ENCODE results near the gene PIK3CA. TPM values are rescaled to one million over a fixed set of nuclear protein-coding genes. Genes with fewer than 3 reads are reported as not detected.

PIK3CA gene
- total and polyA plus RNA-seq, 7 donors, result 5.6 to 24.4 (median 18.7) TPM

GRCh38 chr3:179223548-179223947, 75.4 kb downstream of the PIK3CA start:
- H3K9me3 ChIP-seq, result no peaks in the 10 kb centered on the region
- no peak overlapping the region for H3K4me3 ChIP-seq
- DNase-seq (no peak), ATAC-seq (no peak)
- H3K27ac ChIP-seq, result no peak overlapping the region
- no peak for TF ChIP-seq CTCF (IDR thresholded peaks at IDR 0.05)
- WGBS, 3 donors, result 66 to 79% (median 79%) methylated on average over 2 of the region's 2 CpGs
- intact Hi-C loops (cut with DNase I), result no loop called here
- no peaks in the 10 kb centered on the region for H3K27me3 ChIP-seq (ENCODE audit: insufficient read depth in 3 of 3, low read length in 2 of 3)
- H3K36me3 ChIP-seq (ENCODE audit: insufficient read depth in 1 of 2, low read depth in 1 of 2), result peaks cover 0 to 81% of the 10 kb centered on the region in 2 donors
- H3K4me1 ChIP-seq, result no peaks in the 10 kb centered on the region

GRCh38 chr3:179224584-179224983, 76.4 kb downstream of the PIK3CA start:
- Histone ChIP-seq H3K4me1 (no peaks in the 10 kb centered on the region), H3K27ac (peak overlapping the region; percentile 36), H3K4me3 (no peak overlapping the region), H3K27me3 (ENCODE audit: insufficient read depth in 3 of 3, low read length in 2 of 3) (no peaks in the 10 kb centered on the region), H3K36me3 (ENCODE audit: insufficient read depth in 1 of 2, low read depth in 1 of 2) (peaks cover 0 to 77% of the 10 kb centered on the region in 2 donors), H3K9me3 (no peaks in the 10 kb centered on the region)
- TF ChIP-seq CTCF (IDR thresholded peaks at IDR 0.05), result no peak
- DNase-seq (no peak), ATAC-seq (peak; percentile 62 to 90 (median 78))
- WGBS, 3 donors, result 60 to 67% (median 62%) methylated on average over 1 of the region's 1 CpG
- intact Hi-C loops (cut with DNase I), result no loop called here

GRCh38 chr3:179227349-179227748, 79.2 kb downstream of the PIK3CA start:
- Histone ChIP-seq H3K27ac (no peak overlapping the region), H3K4me1 (no peaks in the 10 kb centered on the region), H3K36me3 (ENCODE audit: insufficient read depth in 1 of 2, low read depth in 1 of 2) (peaks cover 0 to 84% of the 10 kb centered on the region in 2 donors), H3K4me3 (no peak overlapping the region), H3K9me3 (no peaks in the 10 kb centered on the region), H3K27me3 (ENCODE audit: insufficient read depth in 3 of 3, low read length in 2 of 3) (no peaks in the 10 kb centered on the region)
- 91 to 94% (median 92%) methylated on average over 3 of the region's 3 CpGs for WGBS, 3 donors
- no peak for TF ChIP-seq CTCF (IDR thresholded peaks at IDR 0.05)
- no peak for DNase-seq
- intact Hi-C loops (cut with DNase I), result no loop called here
- no peak for ATAC-seq

- 61 to 66% (median 62%) methylated on average over 5 of the region's 5 CpGs for WGBS, 3 donors
- intact Hi-C loops (cut with DNase I), result no loop called here
Measured at GRCh38 chr3:179229177-179229576, 81.0 kb downstream of the PIK3CA start.

More at GRCh38 chr3:179229177-179229576, 81.0 kb downstream of the PIK3CA start:
- Histone ChIP-seq H3K9me3 (no peaks in the 10 kb centered on the region), H3K27ac (no peak overlapping the region), H3K27me3 (ENCODE audit: insufficient read depth in 3 of 3, low read length in 2 of 3) (no peaks in the 10 kb centered on the region), H3K4me1 (no peaks in the 10 kb centered on the region), H3K36me3 (ENCODE audit: insufficient read depth in 1 of 2, low read depth in 1 of 2) (peaks cover 0 to 86% of the 10 kb centered on the region in 2 donors), H3K4me3 (no peak overlapping the region)
- no peak for TF ChIP-seq CTCF (IDR thresholded peaks at IDR 0.05)
- ATAC-seq (no peak), DNase-seq (no peak)
